ENCODE results near the gene STRIP2.

- no peak for TF ChIP-seq POLR2A (IDR thresholded peaks at IDR 0.05)
- no peak for TF ChIP-seq CTCF (IDR thresholded peaks at IDR 0.05)
These were observed 49.1 kb upstream of the STRIP2 start for GRCh38 chr7:129385116-129385515.
